ENCODE data around the gene SMIM10L1. TPM values are rescaled to one million over a fixed set of nuclear protein-coding genes. Genes with fewer than 3 reads are reported as not detected.

SMIM10L1 gene
- total and polyA plus RNA-seq, 2 experiments from 2014 or later = 6.2 to 16.6 TPM

DNA sequence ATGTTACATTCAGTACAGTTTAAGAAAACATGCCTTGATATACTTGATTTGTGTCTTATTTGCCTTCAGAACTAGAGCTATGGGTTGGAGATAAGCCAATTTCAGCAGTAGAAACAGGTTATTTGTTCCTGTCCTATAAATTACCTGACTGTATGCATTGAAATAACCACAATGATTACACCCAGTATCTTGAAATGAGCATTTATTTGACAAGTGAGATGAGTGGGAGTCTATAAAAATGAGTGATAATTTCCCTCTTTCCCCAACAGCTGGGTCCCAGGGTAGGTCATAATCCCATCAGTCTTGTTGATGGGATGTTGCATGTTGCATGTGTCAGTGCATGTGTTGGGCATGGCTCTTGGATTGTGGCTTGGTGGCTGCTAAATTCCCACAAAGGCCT lies 12.0 kb downstream of the SMIM10L1 start:
- in situ Hi-C loops (cut with MboI) = no loop called here
- TF ChIP-seq EZH2phosphoT487 (IDR thresholded peaks at IDR 0.05; ENCODE audit: insufficient read depth, low read depth) (no peak), EZH2 (IDR thresholded peaks at IDR 0.05; ENCODE audit: insufficient read depth, poor library complexity, severe bottlenecking) (no peak)

DNA sequence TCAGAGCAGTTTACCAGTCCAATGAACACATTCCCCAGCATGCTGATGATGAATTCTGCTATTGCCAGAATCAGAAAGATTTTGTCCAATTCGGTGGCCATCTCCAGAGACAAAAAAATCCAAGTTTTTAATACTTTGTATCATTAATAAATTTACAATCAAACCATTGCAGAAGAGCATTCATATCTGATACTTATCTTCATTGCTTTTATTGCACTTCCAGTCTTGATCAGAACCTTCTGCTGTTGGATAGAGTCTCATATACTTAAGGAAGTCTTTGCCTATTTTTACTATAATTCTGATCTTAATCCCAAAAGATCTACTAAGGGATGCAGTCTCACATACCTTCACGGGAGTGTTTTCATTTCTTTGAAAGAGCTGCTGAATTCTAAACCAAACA lies 15.8 kb downstream of the SMIM10L1 start, which contains the start of gene TAS2R42:
TSS of gene TAS2R42 (minus strand) at position 101 of the 400 bp plus-strand sequence. CDS start at position 101, 0 bp downstream.
- Histone ChIP-seq H3K36me3 (ENCODE audit: low read depth) (no peaks in the 10 kb centered on the region), H3K79me2 (ENCODE audit: insufficient read depth) (no peaks in the 10 kb centered on the region), H3K9ac (no peak within 1 kb of the TSS), H3K4me3 (no peak within 1 kb of the TSS), H3K9me2 (ENCODE audit: insufficient read depth) (no peaks in the 10 kb centered on the region), H3K27ac (no peak within 1 kb of the TSS), H4K20me1 (ENCODE audit: insufficient read depth) (no peaks in the 10 kb centered on the region), H3F3A (ENCODE audit: insufficient read depth) (no peaks in the 10 kb centered on the region), H3K9me3 (ENCODE audit: low read depth) (no peaks in the 10 kb centered on the region), H3K4me1 (ENCODE audit: insufficient read depth) (no peaks in the 10 kb centered on the region), H3K4me2 (ENCODE audit: unreplicated experiment) (no peak within 1 kb of the TSS), H2AFZ (no peak within 1 kb of the TSS), H3K27me3 (replicated peaks; ENCODE audit: insufficient read depth) (no peaks in the 10 kb centered on the region)
- in situ Hi-C loops (cut with MboI) = no loop called here
- 64 to 67% methylated on average over 2 of the region's 2 CpGs for WGBS, 2 experiments (ENCODE audit: low coverage in 1 of 2, low lambda C conversion rate in 2 of 2, missing lambda C conversion rate in 2 of 2)
- DNase-seq = no peak
- TF ChIP-seq EZH2phosphoT487 (IDR thresholded peaks at IDR 0.05; ENCODE audit: insufficient read depth, low read depth) = no peak
- no peak for TF ChIP-seq EZH2 (IDR thresholded peaks at IDR 0.05; ENCODE audit: insufficient read depth, poor library complexity, severe bottlenecking)

More for the DNA sequence above, 12.0 kb downstream of the SMIM10L1 start:
- Histone ChIP-seq H3K4me2 (ENCODE audit: unreplicated experiment) (no peak overlapping the region), H3K9me3 (ENCODE audit: low read depth) (no peaks in the 10 kb centered on the region), H3K27ac (no peak overlapping the region), H3K4me1 (ENCODE audit: insufficient read depth) (no peaks in the 10 kb centered on the region), H3F3A (ENCODE audit: insufficient read depth) (no peaks in the 10 kb centered on the region), H3K4me3 (no peak overlapping the region), H3K9me2 (ENCODE audit: insufficient read depth) (no peaks in the 10 kb centered on the region), H4K20me1 (ENCODE audit: insufficient read depth) (no peaks in the 10 kb centered on the region), H3K36me3 (ENCODE audit: low read depth) (no peaks in the 10 kb centered on the region), H2AFZ (no peak overlapping the region), H3K9ac (no peak overlapping the region), H3K27me3 (replicated peaks; ENCODE audit: insufficient read depth) (no peaks in the 10 kb centered on the region), H3K79me2 (ENCODE audit: insufficient read depth) (no peaks in the 10 kb centered on the region)
- no peak for DNase-seq

DNA sequence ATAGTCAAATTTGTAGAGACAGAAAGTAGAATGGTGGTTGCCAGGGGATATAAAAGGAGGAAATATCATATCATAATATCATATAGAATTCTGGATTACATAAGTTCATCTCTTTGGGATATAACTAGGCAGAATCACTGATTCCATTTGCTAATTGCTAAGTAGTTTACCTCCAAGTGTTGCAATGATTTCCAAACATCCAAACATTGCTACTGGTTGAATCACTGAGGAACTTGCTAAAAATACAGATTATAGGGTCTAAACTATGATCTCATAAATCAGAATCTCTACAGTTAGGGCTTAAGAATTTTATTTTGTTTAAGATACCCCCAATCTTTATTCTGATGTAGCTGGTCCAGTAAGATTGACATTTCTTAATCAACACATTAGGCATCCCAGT lies 31.8 kb downstream of the SMIM10L1 start:
- Histone ChIP-seq H3K27ac (no peak overlapping the region), H3K4me3 (no peak overlapping the region), H3K9me2 (ENCODE audit: insufficient read depth) (no peaks in the 10 kb centered on the region), H3K79me2 (ENCODE audit: insufficient read depth) (no peaks in the 10 kb centered on the region), H3F3A (ENCODE audit: insufficient read depth) (no peaks in the 10 kb centered on the region), H3K27me3 (replicated peaks; ENCODE audit: insufficient read depth) (no peaks in the 10 kb centered on the region), H3K9me3 (ENCODE audit: low read depth) (no peaks in the 10 kb centered on the region), H3K9ac (no peak overlapping the region), H4K20me1 (ENCODE audit: insufficient read depth) (no peaks in the 10 kb centered on the region), H3K4me2 (ENCODE audit: unreplicated experiment) (no peak overlapping the region), H3K4me1 (ENCODE audit: insufficient read depth) (no peaks in the 10 kb centered on the region; the same call in 1 of the 2 replicates), H2AFZ (no peak overlapping the region), H3K36me3 (ENCODE audit: low read depth) (no peaks in the 10 kb centered on the region)
- no peak for TF ChIP-seq EZH2 (IDR thresholded peaks at IDR 0.05; ENCODE audit: insufficient read depth, poor library complexity, severe bottlenecking)
- TF ChIP-seq EZH2phosphoT487 (IDR thresholded peaks at IDR 0.05; ENCODE audit: insufficient read depth, low read depth) = no peak
- in situ Hi-C loops (cut with MboI) = loop anchor here (10.0 to 25.0 kb wide), 2 partner anchors 282 to 941 kb away; no protein-coding TSS in a partner anchor
- peak; percentile 52 for DNase-seq

DNA sequence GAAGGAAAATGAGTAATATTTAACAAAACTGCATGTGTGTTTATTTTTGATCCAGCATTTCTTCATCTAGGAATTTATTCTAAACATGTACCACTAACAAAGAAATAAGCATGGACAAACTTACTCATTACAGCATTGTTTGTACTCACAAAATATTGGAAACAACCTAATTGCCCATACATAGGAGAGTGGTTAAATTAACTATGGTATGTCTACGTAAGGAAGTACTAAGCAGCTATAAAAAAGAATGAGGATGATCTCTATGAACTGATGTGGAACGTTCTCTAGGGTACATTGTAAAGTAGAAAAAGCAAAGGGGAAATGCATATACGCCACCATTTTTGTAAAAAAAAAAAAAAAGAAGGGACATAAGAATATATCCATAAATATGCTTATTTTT lies 33.2 kb downstream of the SMIM10L1 start:
- Histone ChIP-seq H3K27me3 (replicated peaks; ENCODE audit: insufficient read depth) (no peaks in the 10 kb centered on the region), H3K4me2 (ENCODE audit: unreplicated experiment) (no peak overlapping the region), H3K4me1 (ENCODE audit: insufficient read depth) (no peaks in the 10 kb centered on the region; the same call in 1 of the 2 replicates), H3K9me2 (ENCODE audit: insufficient read depth) (no peaks in the 10 kb centered on the region), H3K36me3 (ENCODE audit: low read depth) (no peaks in the 10 kb centered on the region), H3K4me3 (no peak overlapping the region), H3K9ac (no peak overlapping the region), H2AFZ (no peak overlapping the region), H3K9me3 (ENCODE audit: low read depth) (no peaks in the 10 kb centered on the region), H3K79me2 (ENCODE audit: insufficient read depth) (no peaks in the 10 kb centered on the region), H3F3A (ENCODE audit: insufficient read depth) (no peaks in the 10 kb centered on the region), H3K27ac (no peak overlapping the region), H4K20me1 (ENCODE audit: insufficient read depth) (no peaks in the 10 kb centered on the region)
- in situ Hi-C loops (cut with MboI) = loop anchor here (10.0 to 25.0 kb wide), 2 partner anchors 281 to 942 kb away; no protein-coding TSS in a partner anchor
- WGBS, 2 experiments (ENCODE audit: low coverage in 1 of 2, low lambda C conversion rate in 2 of 2, missing lambda C conversion rate in 2 of 2) = 56 to 61% methylated on average over 3 of the region's 3 CpGs
- DNase-seq = no peak
- TF ChIP-seq EZH2 (IDR thresholded peaks at IDR 0.05; ENCODE audit: insufficient read depth, poor library complexity, severe bottlenecking) (no peak), EZH2phosphoT487 (IDR thresholded peaks at IDR 0.05; ENCODE audit: insufficient read depth, low read depth) (no peak)

DNA sequence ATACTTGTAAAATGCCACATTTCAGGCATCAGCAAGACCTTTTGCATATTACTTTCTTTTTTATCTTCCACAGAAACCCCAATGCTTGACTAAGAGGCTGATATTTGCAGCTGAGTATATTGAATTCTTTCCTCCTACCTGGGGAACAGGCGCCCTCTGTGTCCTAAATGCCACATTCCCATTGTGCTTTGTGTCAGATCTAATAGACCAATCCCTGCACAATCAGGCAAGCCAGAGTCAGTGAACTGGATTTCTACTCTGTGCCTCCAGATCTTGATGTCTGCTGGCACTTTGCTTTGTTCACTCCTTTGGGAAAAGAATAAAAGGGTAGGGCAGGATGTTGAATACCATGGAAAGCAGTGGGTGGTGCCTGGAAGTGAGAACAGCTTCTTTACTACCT lies 38.1 kb downstream of the SMIM10L1 start:
- Histone ChIP-seq H3K27me3 (replicated peaks; ENCODE audit: insufficient read depth) (no peaks in the 10 kb centered on the region), H3K9ac (no peak overlapping the region), H2AFZ (no peak overlapping the region), H3K9me3 (ENCODE audit: low read depth) (no peaks in the 10 kb centered on the region), H3K27ac (no peak overlapping the region), H3F3A (ENCODE audit: insufficient read depth) (no peaks in the 10 kb centered on the region), H3K4me3 (no peak overlapping the region), H4K20me1 (ENCODE audit: insufficient read depth) (no peaks in the 10 kb centered on the region), H3K4me2 (ENCODE audit: unreplicated experiment) (no peak overlapping the region), H3K9me2 (ENCODE audit: insufficient read depth) (no peaks in the 10 kb centered on the region), H3K79me2 (ENCODE audit: insufficient read depth) (no peaks in the 10 kb centered on the region), H3K36me3 (ENCODE audit: low read depth) (0 out of 2 replicates have a peak, but pooled peaks cover under 1% of the 10 kb centered on the region), H3K4me1 (ENCODE audit: insufficient read depth) (no peaks in the 10 kb centered on the region)
- 61 to 83% methylated on average over 1 of the region's 1 CpG for WGBS, 2 experiments (ENCODE audit: low coverage in 1 of 2, low lambda C conversion rate in 2 of 2, missing lambda C conversion rate in 2 of 2)
- in situ Hi-C loops (cut with MboI) = loop anchor here (10.0 to 25.0 kb wide), 2 partner anchors 276 to 947 kb away; no protein-coding TSS in a partner anchor
- no peak for TF ChIP-seq EZH2phosphoT487 (IDR thresholded peaks at IDR 0.05; ENCODE audit: insufficient read depth, low read depth)
- TF ChIP-seq EZH2 (IDR thresholded peaks at IDR 0.05; ENCODE audit: insufficient read depth, poor library complexity, severe bottlenecking) = no peak
- no peak for DNase-seq

Other genes starting within 250 kb of the SMIM10L1 start
- gene PRH2, start 242.0 kb upstream of the SMIM10L1 start, total RNA-seq (2014; rRNA removed; shearing (Covaris generic)) = 2.5 TPM in 1 of 2 replicates, not detected in the other
- gene PRH2, start 242.0 kb upstream of the SMIM10L1 start, polyA plus RNA-seq (2016; fragmentation: Nextera tagmentation; extraction: Ambion mirVana) = 0.53 TPM in 1 of 2 replicates, not detected in the other
- gene TAS2R14, start 231.9 kb upstream of the SMIM10L1 start, total RNA-seq (2014; rRNA removed; shearing (Covaris generic)) = 0.76 and 1.2 TPM in 2 replicates
- 3.0 and 3.4 TPM in 2 replicates for gene TAS2R14, start 231.9 kb upstream of the SMIM10L1 start, polyA plus RNA-seq (2016; fragmentation: Nextera tagmentation; extraction: Ambion mirVana)
- 0.32 TPM in 1 of 2 replicates, not detected in the other for gene TAS2R50, start 184.3 kb upstream of the SMIM10L1 start, total RNA-seq (2014; rRNA removed; shearing (Covaris generic))
- not detected in 2 replicates for gene TAS2R50, start 184.3 kb upstream of the SMIM10L1 start, polyA plus RNA-seq (2016; fragmentation: Nextera tagmentation; extraction: Ambion mirVana)
- gene TAS2R20, start 172.9 kb upstream of the SMIM10L1 start, total RNA-seq (2014; rRNA removed; shearing (Covaris generic)) = 1.8 and 2.5 TPM in 2 replicates
- not detected in 2 replicates for gene TAS2R20, start 172.9 kb upstream of the SMIM10L1 start, polyA plus RNA-seq (2016; fragmentation: Nextera tagmentation; extraction: Ambion mirVana)
- 2.6 and 3.7 TPM in 2 replicates for gene TAS2R19, start 148.6 kb upstream of the SMIM10L1 start, total RNA-seq (2014; rRNA removed; shearing (Covaris generic))
- gene TAS2R19, start 148.6 kb upstream of the SMIM10L1 start, polyA plus RNA-seq (2016; fragmentation: Nextera tagmentation; extraction: Ambion mirVana) = not detected in 2 replicates
- gene TAS2R31, start 139.8 kb upstream of the SMIM10L1 start, total RNA-seq (2014; rRNA removed; shearing (Covaris generic)) = 0.97 and 1.4 TPM in 2 replicates
- gene TAS2R31, start 139.8 kb upstream of the SMIM10L1 start, polyA plus RNA-seq (2016; fragmentation: Nextera tagmentation; extraction: Ambion mirVana) = 0.24 TPM in 1 of 2 replicates, not detected in the other
- not detected in 2 replicates for gene TAS2R46, start 108.9 kb upstream of the SMIM10L1 start, total RNA-seq (2014; rRNA removed; shearing (Covaris generic))
- gene TAS2R46, start 108.9 kb upstream of the SMIM10L1 start, polyA plus RNA-seq (2016; fragmentation: Nextera tagmentation; extraction: Ambion mirVana) = not detected in 2 replicates
- gene TAS2R43, start 78.9 kb upstream of the SMIM10L1 start, total RNA-seq (2014; rRNA removed; shearing (Covaris generic)) = 0.63 TPM in 1 of 2 replicates, not detected in the other
- not detected in 2 replicates for gene TAS2R43, start 78.9 kb upstream of the SMIM10L1 start, polyA plus RNA-seq (2016; fragmentation: Nextera tagmentation; extraction: Ambion mirVana)
- gene TAS2R30, start 36.5 kb upstream of the SMIM10L1 start, total RNA-seq (2014; rRNA removed; shearing (Covaris generic)) = 0.13 and 0.32 TPM in 2 replicates
- gene TAS2R30, start 36.5 kb upstream of the SMIM10L1 start, polyA plus RNA-seq (2016; fragmentation: Nextera tagmentation; extraction: Ambion mirVana) = not detected in 2 replicates
- not detected in 2 replicates for gene TAS2R42, start 15.7 kb downstream of the SMIM10L1 start, total RNA-seq (2014; rRNA removed; shearing (Covaris generic))
- not detected in 2 replicates for gene TAS2R42, start 15.7 kb downstream of the SMIM10L1 start, polyA plus RNA-seq (2016; fragmentation: Nextera tagmentation; extraction: Ambion mirVana)
- gene PRB3, start 98.5 kb downstream of the SMIM10L1 start, total RNA-seq (2014; rRNA removed; shearing (Covaris generic)) = not detected in 2 replicates
- not detected in 2 replicates for gene PRB3, start 98.5 kb downstream of the SMIM10L1 start, polyA plus RNA-seq (2016; fragmentation: Nextera tagmentation; extraction: Ambion mirVana)
- gene PRB4, start 139.2 kb downstream of the SMIM10L1 start, total RNA-seq (2014; rRNA removed; shearing (Covaris generic)) = not detected in 2 replicates
- gene PRB4, start 139.2 kb downstream of the SMIM10L1 start, polyA plus RNA-seq (2016; fragmentation: Nextera tagmentation; extraction: Ambion mirVana) = not detected in 2 replicates
- not detected in 2 replicates for gene PRB2, start 224.4 kb downstream of the SMIM10L1 start, total RNA-seq (2014; rRNA removed; shearing (Covaris generic))
- 0.16 TPM in 1 of 2 replicates, not detected in the other for gene PRB2, start 224.4 kb downstream of the SMIM10L1 start, polyA plus RNA-seq (2016; fragmentation: Nextera tagmentation; extraction: Ambion mirVana)

Data from GM23248 (cell line).